Mesendoderm (in vitro differentiated cells): ENCODE data around the gene SLC16A9.

ENCODE experiments used
- DNase-seq: peaks from one replicate; pipeline ENCODE4 v3.0.0; 2013
- H2AK5ac ChIP-seq: 2 replicates; pipeline ENCODE4 v1.6.1; 2013; ENCODE audit warnings: low read length, inconsistent platforms
- H2BK120ac ChIP-seq: 2 replicates; pipeline ENCODE4 v1.6.1; 2013; ENCODE audit warnings: low read depth, mild to moderate bottlenecking, low read length, moderate library complexity, mixed read lengths
- H2BK15ac ChIP-seq: replicated peaks from 2 replicates; pipeline ENCODE4 v1.6.1; 2013; ENCODE audit warnings: low read depth, mild to moderate bottlenecking, moderate library complexity
- H2BK5ac ChIP-seq: 2 replicates; pipeline ENCODE4 v1.6.1; 2013; ENCODE audit warnings: low read length, inconsistent platforms
- H3K18ac ChIP-seq: 2 replicates; pipeline ENCODE4 v1.6.1; 2013; ENCODE audit warnings: mild to moderate bottlenecking, low read length, mixed read lengths
- H3K23ac ChIP-seq: one replicate; pipeline ENCODE4 v1.6.1; 2013; ENCODE audit warnings: low read length
- H3K27ac ChIP-seq: 2 replicates; pipeline ENCODE4 v1.5.1; 2013; ENCODE audit warnings: low read depth, mild to moderate bottlenecking, inconsistent platforms, low read length, moderate library complexity
- H3K27me3 ChIP-seq: 2 replicates; pipeline ENCODE4 v1.6.1; 2013; ENCODE audit warnings: low read length, control low read depth, mild to moderate bottlenecking, inconsistent platforms; ENCODE audit not compliant: insufficient read depth, poor library complexity
- H3K36me3 ChIP-seq: 2 replicates; pipeline ENCODE4 v1.6.1; 2013; ENCODE audit warnings: low read length, inconsistent platforms; ENCODE audit not compliant: control insufficient read depth, insufficient read depth
- H3K4ac ChIP-seq: one replicate; pipeline ENCODE4 v1.6.1; 2013; ENCODE audit warnings: low read depth, mild to moderate bottlenecking, low read length, moderate library complexity
- H3K4me1 ChIP-seq: 2 replicates; pipeline ENCODE4 v1.6.1; 2013; ENCODE audit warnings: low read depth, low read length, inconsistent platforms; ENCODE audit not compliant: control insufficient read depth
- H3K4me2 ChIP-seq: 2 replicates; pipeline ENCODE4 v1.6.1; 2013; ENCODE audit warnings: low read length
- H3K4me3 ChIP-seq: 2 replicates; pipeline ENCODE4 v1.5.1; 2013; ENCODE audit warnings: mild to moderate bottlenecking, low read length
- H3K56ac ChIP-seq: one replicate; pipeline ENCODE4 v1.6.1; 2013; ENCODE audit warnings: low read length
- H3K79me1 ChIP-seq: 2 replicates; pipeline ENCODE4 v1.6.1; 2013; ENCODE audit warnings: low read length, inconsistent platforms
- H3K79me2 ChIP-seq: 2 replicates; pipeline ENCODE4 v1.6.1; 2013; ENCODE audit warnings: mild to moderate bottlenecking, low read length; ENCODE audit not compliant: control insufficient read depth, insufficient read depth
- H3K9ac ChIP-seq: 2 replicates; pipeline ENCODE4 v1.6.1; 2013; ENCODE audit warnings: low read length, inconsistent platforms
- H4K5ac ChIP-seq: one replicate; pipeline ENCODE4 v1.6.1; 2013; ENCODE audit warnings: low read length
- H4K8ac ChIP-seq: one replicate; pipeline ENCODE4 v1.6.1; 2013; ENCODE audit warnings: low read depth, mild to moderate bottlenecking, control low read depth, low read length, moderate library complexity
- WGBS: extraction: QIAGEN DNeasy Blood & Tissue Kit; methylation state at CpG from one replicate; pipeline ENCODE4 v1.1.7; 2013; ENCODE audit warnings: low lambda C conversion rate, missing lambda C conversion rate; ENCODE audit not compliant: insufficient coverage; ENCODE audit errors: extremely low coverage; 5-methylcytosine and 5-hydroxymethylcytosine counted together

SLC16A9 gene

DNA sequence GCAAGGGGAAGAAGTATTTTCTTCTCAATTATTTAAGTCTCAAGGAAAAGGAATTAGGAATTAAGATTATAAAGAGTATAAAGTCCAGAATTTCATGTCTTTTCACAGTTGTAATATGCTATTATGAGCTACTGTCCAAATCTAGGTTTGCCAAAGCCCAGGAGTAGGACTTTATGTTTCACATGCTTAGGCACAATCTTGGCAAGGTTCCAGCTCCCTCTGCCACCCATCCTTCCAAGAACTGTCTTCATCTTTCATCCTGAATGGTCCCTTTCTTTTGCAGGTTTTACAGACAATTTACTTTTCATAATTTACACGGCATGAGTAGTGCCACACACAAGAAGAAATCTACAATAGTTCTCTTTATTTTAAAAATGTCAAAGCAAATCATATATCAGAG, 29.5 kb downstream of the SLC16A9 start:
- no peak for DNase-seq
- WGBS = no CpG with 5 or more reads among the region's 1 CpG
- Histone ChIP-seq H3K36me3 (no peaks in the 10 kb centered on the region), H3K79me1 (no peaks in the 10 kb centered on the region), H3K9ac (no peak overlapping the region), H4K5ac (no peak overlapping the region), H3K4ac (no peak overlapping the region), H2BK5ac (no peak overlapping the region), H3K4me1 (peaks cover 10% of the 10 kb centered on the region), H2AK5ac (no peak overlapping the region), H3K23ac (no peak overlapping the region), H4K8ac (no peak overlapping the region), H3K27ac (no peak overlapping the region), H3K4me2 (no peak overlapping the region), H3K4me3 (no peak overlapping the region), H2BK120ac (no peak overlapping the region), H3K56ac (no peak overlapping the region), H3K79me2 (no peaks in the 10 kb centered on the region), H2BK15ac (no peak overlapping the region), H3K27me3 (no peaks in the 10 kb centered on the region), H3K18ac (no peak overlapping the region)

DNA sequence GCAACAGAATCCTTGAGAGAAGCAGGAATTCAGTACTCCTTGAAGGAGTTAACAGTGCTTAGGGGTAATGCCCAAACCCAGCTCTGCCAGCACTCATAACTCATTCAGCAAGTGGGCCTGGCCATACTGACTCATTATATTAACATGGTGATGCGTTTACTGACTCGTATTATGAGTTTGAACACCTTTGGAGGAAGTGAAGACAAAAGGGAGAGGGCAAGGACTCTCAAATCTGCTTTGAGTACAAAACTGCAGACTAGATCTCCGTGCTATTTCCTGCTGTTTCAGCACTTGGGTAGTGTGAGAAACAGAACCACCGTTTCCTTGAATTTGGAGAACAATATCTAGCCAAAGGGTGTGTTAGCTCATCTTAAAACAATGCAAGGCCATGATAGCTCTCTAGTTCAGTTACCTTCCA, 30.8 kb downstream of the SLC16A9 start:
- Histone ChIP-seq H3K4ac (no peak overlapping the region), H3K27me3 (no peaks in the 10 kb centered on the region), H4K8ac (no peak overlapping the region), H3K4me1 (peaks cover 10% of the 10 kb centered on the region), H3K9ac (no peak overlapping the region), H3K36me3 (no peaks in the 10 kb centered on the region), H3K18ac (no peak overlapping the region), H2BK120ac (no peak overlapping the region), H2AK5ac (no peak overlapping the region), H3K27ac (no peak overlapping the region), H4K5ac (no peak overlapping the region), H3K79me2 (no peaks in the 10 kb centered on the region), H2BK15ac (no peak overlapping the region), H3K56ac (no peak overlapping the region), H2BK5ac (no peak overlapping the region), H3K4me3 (no peak overlapping the region), H3K79me1 (no peaks in the 10 kb centered on the region), H3K23ac (no peak overlapping the region), H3K4me2 (no peak overlapping the region)
- DNase-seq = peak; percentile 55
- no CpG with 5 or more reads among the region's 4 CpGs for WGBS

DNA sequence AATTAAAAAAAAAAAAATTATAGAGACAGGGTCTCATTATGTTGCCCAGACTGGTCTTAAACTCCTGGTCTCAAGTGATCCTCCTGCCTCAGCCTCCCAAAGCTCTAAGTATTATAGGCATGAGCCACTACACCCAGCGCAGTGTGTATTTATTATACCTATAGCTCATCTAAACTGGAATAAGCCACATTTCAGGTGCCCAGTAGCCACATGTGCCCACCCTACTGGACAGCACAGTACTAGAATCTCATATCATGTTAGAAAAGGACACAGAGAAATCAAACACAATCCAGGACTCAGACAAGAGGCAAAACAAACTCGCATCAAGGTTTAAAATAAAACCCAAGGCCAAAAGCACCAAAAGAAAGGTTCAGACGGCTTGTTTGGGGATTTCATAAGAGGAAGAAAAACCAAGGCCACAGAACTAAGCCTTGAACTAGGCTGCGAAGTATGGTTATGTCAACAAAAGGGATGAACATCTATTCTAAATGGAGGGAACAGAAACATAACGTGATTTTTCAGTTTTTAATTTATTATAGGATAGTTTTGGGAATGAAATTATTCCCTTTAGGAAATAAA, 32.3 kb downstream of the SLC16A9 start:
- H3K36me3 ChIP-seq = no peaks in the 10 kb centered on the region

DNA sequence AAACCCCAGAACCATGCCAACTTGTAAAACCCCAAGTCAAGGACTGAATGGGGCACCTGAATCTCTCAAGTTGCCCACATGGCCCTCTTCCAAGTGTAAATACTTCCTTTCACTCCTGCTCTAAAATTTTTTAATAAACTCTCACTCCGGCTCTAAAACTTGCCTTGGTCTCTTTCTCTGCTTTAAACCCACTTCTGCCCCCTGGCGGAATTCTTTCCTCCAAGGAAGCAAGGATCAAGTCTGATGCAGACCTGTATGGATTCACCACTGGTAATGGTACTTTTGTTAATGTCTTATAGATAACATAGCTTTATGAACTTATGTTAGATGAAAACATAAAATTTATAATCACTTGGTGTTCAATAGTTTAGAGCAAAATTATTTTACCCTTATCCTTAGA, 33.8 kb downstream of the SLC16A9 start:
- H3K79me2 ChIP-seq = no peaks in the 10 kb centered on the region
- H3K4me2 ChIP-seq = no peak overlapping the region
- no peak overlapping the region for H2BK15ac ChIP-seq
- H2AK5ac ChIP-seq = no peak overlapping the region
- DNase-seq = peak; percentile 61
- no peak overlapping the region for H4K8ac ChIP-seq
- no peak overlapping the region for H3K9ac ChIP-seq
- no peak overlapping the region for H2BK120ac ChIP-seq
- no peak overlapping the region for H4K5ac ChIP-seq
- WGBS = no CpG with 5 or more reads among the region's 2 CpGs
- H3K4me1 ChIP-seq = peaks cover 4% of the 10 kb centered on the region
- H3K36me3 ChIP-seq = no peaks in the 10 kb centered on the region
- H3K27ac ChIP-seq = no peak overlapping the region
- no peak overlapping the region for H2BK5ac ChIP-seq
- H3K18ac ChIP-seq = no peak overlapping the region
- no peak overlapping the region for H3K4me3 ChIP-seq
- H3K27me3 ChIP-seq = no peaks in the 10 kb centered on the region
- H3K23ac ChIP-seq = no peak overlapping the region
- no peak overlapping the region for H3K56ac ChIP-seq
- no peaks in the 10 kb centered on the region for H3K79me1 ChIP-seq
- H3K4ac ChIP-seq = no peak overlapping the region

More for the DNA sequence above, 32.3 kb downstream of the SLC16A9 start:
- no peaks in the 10 kb centered on the region for H3K79me1 ChIP-seq
- H3K56ac ChIP-seq = no peak overlapping the region
- H3K9ac ChIP-seq = no peak overlapping the region
- H4K8ac ChIP-seq = no peak overlapping the region
- no CpG with 5 or more reads among the region's 5 CpGs for WGBS
- no peak overlapping the region for H3K4ac ChIP-seq
- no peaks in the 10 kb centered on the region for H3K79me2 ChIP-seq
- no peak overlapping the region for H2BK15ac ChIP-seq
- no peak for DNase-seq
- no peak overlapping the region for H3K18ac ChIP-seq
- no peak overlapping the region for H4K5ac ChIP-seq
- no peak overlapping the region for H2BK120ac ChIP-seq
- H2BK5ac ChIP-seq = no peak overlapping the region
- H3K23ac ChIP-seq = no peak overlapping the region
- H3K27ac ChIP-seq = no peak overlapping the region
- no peaks in the 10 kb centered on the region for H3K27me3 ChIP-seq
- H3K4me3 ChIP-seq = no peak overlapping the region
- peaks cover 9% of the 10 kb centered on the region for H3K4me1 ChIP-seq
- no peak overlapping the region for H2AK5ac ChIP-seq
- H3K4me2 ChIP-seq = no peak overlapping the region

DNA sequence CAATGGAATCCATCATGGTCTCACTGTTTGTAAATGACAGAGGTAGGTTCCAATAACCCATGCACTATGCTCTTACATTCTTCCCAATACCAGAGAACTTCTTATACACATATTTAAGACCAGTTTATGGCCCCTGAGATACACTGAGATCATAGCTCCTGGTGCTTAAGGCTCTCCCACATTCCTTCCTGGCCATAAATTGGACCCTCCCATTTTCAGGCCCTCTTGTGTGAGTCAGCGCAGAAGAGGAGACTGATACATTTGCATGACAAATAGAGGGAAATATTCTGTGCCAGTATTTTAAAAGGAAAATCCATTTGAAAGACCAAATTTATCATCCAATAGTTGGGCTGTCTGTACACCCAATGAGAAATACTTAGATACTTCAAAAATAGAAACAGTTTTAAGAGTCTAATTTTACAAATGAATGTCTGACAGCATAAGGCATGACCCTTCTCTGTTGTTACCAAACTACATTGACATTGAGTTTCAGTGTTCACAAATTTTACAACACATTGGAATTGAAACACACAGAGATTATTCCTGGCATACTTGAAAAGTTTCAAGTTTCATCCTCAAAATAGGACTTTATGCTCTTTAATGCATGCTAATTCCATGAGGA, 35.3 kb downstream of the SLC16A9 start:
- no CpG with 5 or more reads among the region's 1 CpG for WGBS
- Histone ChIP-seq H2BK120ac (no peak overlapping the region), H2BK5ac (no peak overlapping the region), H2AK5ac (no peak overlapping the region), H3K36me3 (no peaks in the 10 kb centered on the region), H3K9ac (no peak overlapping the region), H3K23ac (no peak overlapping the region), H4K5ac (no peak overlapping the region), H2BK15ac (no peak overlapping the region), H3K79me2 (no peaks in the 10 kb centered on the region), H3K27me3 (no peaks in the 10 kb centered on the region), H3K4ac (no peak overlapping the region), H3K4me3 (no peak overlapping the region), H3K79me1 (no peaks in the 10 kb centered on the region), H3K27ac (no peak overlapping the region), H3K4me2 (no peak overlapping the region), H3K4me1 (peaks cover 2% of the 10 kb centered on the region), H3K18ac (no peak overlapping the region), H4K8ac (no peak overlapping the region), H3K56ac (no peak overlapping the region)
- DNase-seq = peak; percentile 54
